NCI-H524 (cell line): Measurements from ENCODE around the gene ATRX.
"Not testable (repeated sequence)": the region's sequence is repeated elsewhere in the genome, so short reads cannot be mapped to it uniquely, and the experiment has no call there.

ENCODE experiments used
- DNase-seq, 2 experiments: peaks; one replicate each; lab custom pipeline; 2025; lab: John Stamatoyannopoulos, UW

Gene ATRX

GRCh38 chrX:77621453-77621852 is 164.6 kb downstream of the ATRX start:
- DNase-seq = not testable (repeated sequence)

- DNase-seq = no peak
Measured at GRCh38 chrX:77617206-77617605, 168.8 kb downstream of the ATRX start.

GRCh38 chrX:77603635-77604336 is 182.2 kb downstream of the ATRX start:
- DNase-seq = no peak

GRCh38 chrX:77597511-77597910 is 188.5 kb downstream of the ATRX start:
- DNase-seq = no peak

GRCh38 chrX:77597090-77597489 is 188.9 kb downstream of the ATRX start:
- DNase-seq = no peak

- no peak for DNase-seq
Measured at GRCh38 chrX:77595848-77596247, 190.2 kb downstream of the ATRX start.

- no peak for DNase-seq
Measured at GRCh38 chrX:77572322-77572721, 213.7 kb downstream of the ATRX start.

GRCh38 chrX:77565278-77565677 is 220.7 kb downstream of the ATRX start:
- DNase-seq = no peak

GRCh38 chrX:77564823-77565222 is 221.2 kb downstream of the ATRX start:
- no peak for DNase-seq

- no peak for DNase-seq
Measured at GRCh38 chrX:77561372-77561771, 224.6 kb downstream of the ATRX start.

- DNase-seq = no peak
Measured at GRCh38 chrX:77556276-77556675, 229.7 kb downstream of the ATRX start.

- no peak for DNase-seq
Measured at GRCh38 chrX:77548751-77549150, 237.3 kb downstream of the ATRX start.

GRCh38 chrX:77539778-77540177 is 246.2 kb downstream of the ATRX start:
- DNase-seq = not testable (repeated sequence)

- not testable (repeated sequence) for DNase-seq
Measured at GRCh38 chrX:77531261-77531660, 254.8 kb downstream of the ATRX start.

- DNase-seq = no peak
Measured at GRCh38 chrX:77528034-77528433, 258.0 kb downstream of the ATRX start.

- DNase-seq = no peak
Measured at GRCh38 chrX:77527233-77528001, 258.6 kb downstream of the ATRX start.

- DNase-seq = no peak
Measured at GRCh38 chrX:77519765-77520164, 266.3 kb downstream of the ATRX start.

GRCh38 chrX:77514177-77514576 is 271.8 kb downstream of the ATRX start:
- no peak for DNase-seq

- DNase-seq = no peak
Measured at GRCh38 chrX:77510007-77510406, 276.0 kb downstream of the ATRX start.

- no peak for DNase-seq
Measured at GRCh38 chrX:77505227-77505626, 280.8 kb downstream of the ATRX start.

- DNase-seq = no peak
Measured at GRCh38 chrX:77502951-77503525, 283.0 kb downstream of the ATRX start.

GRCh38 chrX:77500164-77500563 is 285.9 kb downstream of the ATRX start:
- not testable (repeated sequence) for DNase-seq
